HTR-8/SVneo (cell line): ENCODE measurements around the gene ZNF236.
"Not testable (repeated sequence)": the region's sequence is repeated elsewhere in the genome, so short reads cannot be mapped to it uniquely, and the experiment has no call there.

ENCODE experiments used
- DNase-seq: peaks from one replicate; pipeline ENCODE4 v3.0.0; 2011; ENCODE audit warnings: low spot score, mixed read lengths; ENCODE audit not compliant: insufficient read length
- FAIRE-seq: peaks from 2 replicates; lab custom pipeline; 2011; peaks lifted over from hg19 to GRCh38; lab: Jason Lieb, UNC

ZNF236 gene

GRCh38 chr18:76965555-76966151 lies 143.3 kb downstream of the ZNF236 start:
- not testable (repeated sequence) for FAIRE-seq, DNase-seq

GRCh38 chr18:76967299-76967698 lies 144.9 kb downstream of the ZNF236 start:
- peak; percentile 97 for FAIRE-seq
- not testable (repeated sequence) for DNase-seq

- no peak for DNase-seq
- FAIRE-seq: no peak
These were observed 145.5 kb downstream of the ZNF236 start for GRCh38 chr18:76967721-76968472.

- DNase-seq (no peak), FAIRE-seq (no peak)
These were observed 148.6 kb downstream of the ZNF236 start for GRCh38 chr18:76970770-76971559.

- DNase-seq: no peak
- FAIRE-seq: no peak
These were observed 149.9 kb downstream of the ZNF236 start for GRCh38 chr18:76972241-76972640.

GRCh38 chr18:76972846-76973519 lies 150.6 kb downstream of the ZNF236 start:
- FAIRE-seq (no peak), DNase-seq (no peak)

- no peak for DNase-seq
- no peak for FAIRE-seq
These were observed 151.3 kb downstream of the ZNF236 start for GRCh38 chr18:76973520-76974266.

GRCh38 chr18:76974386-76974785 lies 152.0 kb downstream of the ZNF236 start:
- DNase-seq (no peak), FAIRE-seq (no peak)

- DNase-seq (no peak), FAIRE-seq (no peak)
These were observed 153.3 kb downstream of the ZNF236 start for GRCh38 chr18:76975577-76976110.

- no peak for DNase-seq
- no peak for FAIRE-seq
These were observed 154.8 kb downstream of the ZNF236 start for GRCh38 chr18:76977108-76977621.

- FAIRE-seq: no peak
- no peak for DNase-seq
These were observed 155.4 kb downstream of the ZNF236 start for GRCh38 chr18:76977684-76978232.

- FAIRE-seq (no peak), DNase-seq (no peak)
These were observed 156.3 kb downstream of the ZNF236 start for GRCh38 chr18:76978616-76979015.

GRCh38 chr18:76979111-76979751 lies 156.9 kb downstream of the ZNF236 start:
- FAIRE-seq: no peak
- no peak for DNase-seq

GRCh38 chr18:76979906-76980305 lies 157.5 kb downstream of the ZNF236 start:
- FAIRE-seq (no peak), DNase-seq (no peak)

- no peak for FAIRE-seq
- DNase-seq: no peak
These were observed 158.5 kb downstream of the ZNF236 start for GRCh38 chr18:76980663-76981395.

GRCh38 chr18:76981396-76981968 lies 159.1 kb downstream of the ZNF236 start:
- no peak for DNase-seq
- FAIRE-seq: no peak

- no peak for DNase-seq
- no peak for FAIRE-seq
These were observed 159.7 kb downstream of the ZNF236 start for GRCh38 chr18:76982038-76982437.
